Measurements from ENCODE around the gene PAOX. TPM values are rescaled to one million over a fixed set of nuclear protein-coding genes. Genes with fewer than 3 reads are reported as not detected.
"Not testable (repeated sequence)": the region's sequence is repeated elsewhere in the genome, so short reads cannot be mapped to it uniquely, and the experiment has no call there.

The PAOX gene
- total and polyA plus RNA-seq, 2 donors (not counting 1 experiment from before 2014, with no cell fraction given) = 21.1 to 24.9 TPM

DNA sequence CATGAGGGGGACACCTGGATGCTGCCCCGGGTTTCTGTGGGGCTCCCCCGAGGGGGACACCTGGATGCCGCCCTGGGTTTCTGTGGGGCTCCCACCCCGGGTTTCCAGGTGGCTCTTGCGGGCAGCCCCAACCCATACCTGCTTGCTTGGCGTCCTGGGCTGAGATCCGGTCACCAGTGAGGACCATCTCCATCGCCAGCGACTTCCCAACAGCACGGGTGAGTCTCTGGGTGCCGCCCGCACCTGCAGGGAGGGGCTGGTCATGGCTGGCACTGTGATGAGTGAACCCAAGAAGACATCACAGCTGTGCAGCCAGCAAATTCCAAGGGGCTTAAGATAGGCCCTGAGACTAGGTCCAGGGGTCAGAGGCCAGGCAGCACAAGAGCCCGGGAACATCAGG lies 12.3 kb upstream of the PAOX start:
- CTCF ChIA-PET = no interaction called here
- ATAC-seq (ENCODE audit: low read depth) (no peak), DNase-seq (no peak)
- 96% methylated on average over 12 of the region's 13 CpGs for WGBS (ENCODE audit: insufficient coverage)
- H3K4me3 Mint-ChIP-seq = no peak overlapping the region
- Histone ChIP-seq H3K27ac (ENCODE audit: low read length in 2 of 2) (no peak overlapping the region), H3K4me1 (ENCODE audit: control insufficient read depth in 2 of 2, insufficient read depth in 2 of 2, low read length in 2 of 2) (peaks cover 4 to 7% of the 10 kb centered on the region in 2 donors), H3K4me3 (ENCODE audit: control extremely low read depth in 1 of 5, extremely low read depth in 1 of 5, insufficient read depth in 1 of 5, low read depth in 2 of 5, low read length in 4 of 5) (no peak overlapping the region), H3K36me3 (replicated peaks in 1 of 2; ENCODE audit: control extremely low read depth in 1 of 2, control insufficient read depth in 1 of 2, extremely low read depth in 1 of 2, insufficient read depth in 2 of 2, low read length in 1 of 2) (peaks cover 0 to 54% of the 10 kb centered on the region in 2 experiments), H3K9me3 (ENCODE audit: control extremely low read depth in 1 of 3, control insufficient read depth in 2 of 3, insufficient read depth in 1 of 3, low read length in 2 of 3) (no peaks in the 10 kb centered on the region), H3K79me2 (ENCODE audit: control insufficient read depth, insufficient read depth, low read length) (no peaks in the 10 kb centered on the region), H3K4me2 (replicated peaks; ENCODE audit: low read depth, low read length, poor library complexity, severe bottlenecking) (no peak overlapping the region), H2AFZ (ENCODE audit: insufficient read depth, low read depth, low read length, poor library complexity, severe bottlenecking) (no peak overlapping the region), H3K27me3 (replicated peaks in 1 of 4; ENCODE audit: control extremely low read depth in 1 of 4, control insufficient read depth in 3 of 4, insufficient read depth in 4 of 4, low read length in 3 of 4) (no peaks in the 10 kb centered on the region), H4K20me1 (ENCODE audit: control insufficient read depth, insufficient read depth, low read length, poor library complexity, severe bottlenecking) (no peaks in the 10 kb centered on the region), H3K9ac (ENCODE audit: low read length) (no peak overlapping the region)
- H3K27ac Mint-ChIP-seq = no peak overlapping the region
- intact Hi-C loops (cut with micrococcal nuclease) = no loop called here
- H3K9me3 Mint-ChIP-seq (ENCODE audit: insufficient read depth) = no peaks in the 10 kb centered on the region
- POLR2A ChIA-PET = no interaction called here
- no peaks in the 10 kb centered on the region for H3K27me3 Mint-ChIP-seq
- TF ChIP-seq, protein P1, sequence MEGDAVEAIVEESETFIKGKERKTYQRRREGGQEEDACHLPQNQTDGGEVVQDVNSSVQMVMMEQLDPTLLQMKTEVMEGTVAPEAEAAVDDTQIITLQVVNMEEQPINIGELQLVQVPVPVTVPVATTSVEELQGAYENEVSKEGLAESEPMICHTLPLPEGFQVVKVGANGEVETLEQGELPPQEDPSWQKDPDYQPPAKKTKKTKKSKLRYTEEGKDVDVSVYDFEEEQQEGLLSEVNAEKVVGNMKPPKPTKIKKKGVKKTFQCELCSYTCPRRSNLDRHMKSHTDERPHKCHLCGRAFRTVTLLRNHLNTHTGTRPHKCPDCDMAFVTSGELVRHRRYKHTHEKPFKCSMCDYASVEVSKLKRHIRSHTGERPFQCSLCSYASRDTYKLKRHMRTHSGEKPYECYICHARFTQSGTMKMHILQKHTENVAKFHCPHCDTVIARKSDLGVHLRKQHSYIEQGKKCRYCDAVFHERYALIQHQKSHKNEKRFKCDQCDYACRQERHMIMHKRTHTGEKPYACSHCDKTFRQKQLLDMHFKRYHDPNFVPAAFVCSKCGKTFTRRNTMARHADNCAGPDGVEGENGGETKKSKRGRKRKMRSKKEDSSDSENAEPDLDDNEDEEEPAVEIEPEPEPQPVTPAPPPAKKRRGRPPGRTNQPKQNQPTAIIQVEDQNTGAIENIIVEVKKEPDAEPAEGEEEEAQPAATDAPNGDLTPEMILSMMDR (IDR thresholded peaks at IDR 0.05) = no peak
- no peak for TF ChIP-seq EZH2 (IDR thresholded peaks at IDR 0.05; ENCODE audit: borderline replicate concordance, insufficient read depth, low read depth, low read length, poor library complexity, severe bottlenecking)
- H3K4me1 Mint-ChIP-seq = peaks cover 8% of the 10 kb centered on the region

DNA sequence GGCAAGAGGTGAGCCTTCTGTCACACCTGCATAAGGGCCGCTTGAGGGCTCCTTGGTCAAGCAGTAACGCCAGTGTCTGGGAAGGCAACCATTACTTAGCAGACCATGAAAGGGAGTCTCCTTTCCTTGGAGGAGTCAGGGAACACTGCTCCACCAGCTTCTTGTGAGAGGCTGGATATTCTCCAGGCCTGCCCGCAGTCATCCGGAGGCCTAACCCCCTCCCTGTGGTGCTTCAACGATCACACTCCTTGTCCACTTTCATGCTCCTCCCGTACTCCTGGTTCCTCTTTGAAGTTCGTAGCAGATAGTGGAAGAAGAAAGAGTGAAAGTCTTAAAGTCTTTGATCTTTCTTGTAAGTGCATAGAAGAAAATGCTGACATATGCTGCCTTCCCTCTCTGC lies 11.6 kb upstream of the PAOX start:
- H3K27me3 ChIP-seq (replicated peaks in 1 of 4; ENCODE audit: control extremely low read depth in 1 of 4, control insufficient read depth in 3 of 4, insufficient read depth in 4 of 4, low read length in 3 of 4); H3K9me3 ChIP-seq (ENCODE audit: control extremely low read depth in 1 of 3, control insufficient read depth in 2 of 3, insufficient read depth in 1 of 3, low read length in 2 of 3); H3K4me3 Mint-ChIP-seq; H3K4me2 ChIP-seq (replicated peaks; ENCODE audit: low read depth, low read length, poor library complexity, severe bottlenecking); H3K9me3 Mint-ChIP-seq (ENCODE audit: insufficient read depth); ATAC-seq (ENCODE audit: low read depth); H3K79me2 ChIP-seq (ENCODE audit: control insufficient read depth, insufficient read depth, low read length); H3K4me3 ChIP-seq (ENCODE audit: control extremely low read depth in 1 of 5, extremely low read depth in 1 of 5, insufficient read depth in 1 of 5, low read depth in 2 of 5, low read length in 4 of 5); H3K27me3 Mint-ChIP-seq; intact Hi-C loops (cut with micrococcal nuclease); H3K4me1 ChIP-seq (ENCODE audit: control insufficient read depth in 2 of 2, insufficient read depth in 2 of 2, low read length in 2 of 2); DNase-seq; H3K4me1 Mint-ChIP-seq; H2AFZ ChIP-seq (ENCODE audit: insufficient read depth, low read depth, low read length, poor library complexity, severe bottlenecking); H3K27ac Mint-ChIP-seq; POLR2A ChIA-PET; H3K27ac ChIP-seq (ENCODE audit: low read length in 2 of 2); H4K20me1 ChIP-seq (ENCODE audit: control insufficient read depth, insufficient read depth, low read length, poor library complexity, severe bottlenecking); H3K9ac ChIP-seq (ENCODE audit: low read length): not testable (repeated sequence)
- H3K36me3 ChIP-seq (replicated peaks in 1 of 2; ENCODE audit: control extremely low read depth in 1 of 2, control insufficient read depth in 1 of 2, extremely low read depth in 1 of 2, insufficient read depth in 2 of 2, low read length in 1 of 2) = peaks cover 0 to 50% of the 10 kb centered on the region in 2 experiments
- no CpG with 5 or more reads among the region's 7 CpGs for WGBS (ENCODE audit: insufficient coverage)
- CTCF ChIA-PET = interaction anchor here (0.9 kb wide), 1 partner anchor 38 kb away, joined by 3 read pairs; no protein-coding TSS in a partner anchor
